CD14-positive monocyte (primary cell): ENCODE data around the gene ANKRD40. TPM values are rescaled to one million over a fixed set of nuclear protein-coding genes. Genes with fewer than 3 reads are reported as not detected.

Experiments
- DNase-seq, 3 donors: peaks; one replicate each; pipeline ENCODE4 v3.0.0-alpha.2; 2011 to 2022
- H2AFZ ChIP-seq: 2 replicates; pipeline ENCODE4 v1.6.0; 2012; ENCODE audit warnings: mild to moderate bottlenecking, low read depth, low read length, inconsistent platforms; ENCODE audit not compliant: insufficient read depth, poor library complexity, severe bottlenecking
- H3K27ac ChIP-seq, 2 donors: 1 replicate in 1 of 2; 2 replicates in 1 of 2; pipeline ENCODE4 v1.5.1; 2012 to 2013; ENCODE audit warnings: low read length in 2 of 2, control low read depth in 1 of 2, inconsistent platforms in 1 of 2, low read depth in 1 of 2, mild to moderate bottlenecking in 1 of 2
- H3K27me3 ChIP-seq, 2 donors: one replicate each; pipeline versions ENCODE4 v1.6.0 to v1.6.1; 2011 to 2013; ENCODE audit warnings: low read length in 2 of 2; ENCODE audit not compliant: control insufficient read depth in 2 of 2, insufficient read depth in 2 of 2
- H3K36me3 ChIP-seq, 2 donors: replicated peaks in 1 of 2; 1 replicate in 1 of 2; 2 replicates in 1 of 2; pipeline versions ENCODE4 v1.5.1 to v1.6.1; 2012 to 2013; ENCODE audit warnings: low read length in 2 of 2, control low read depth in 1 of 2, inconsistent platforms in 1 of 2, mild to moderate bottlenecking in 1 of 2; ENCODE audit not compliant: insufficient read depth in 2 of 2, control insufficient read depth in 1 of 2
- H3K4me1 ChIP-seq, 2 donors: 1 replicate in 1 of 2; 2 replicates in 1 of 2; pipeline versions ENCODE4 v1.5.1 to v1.6.1; 2012 to 2013; ENCODE audit warnings: low read length in 2 of 2, control low read depth in 1 of 2, inconsistent platforms in 1 of 2, mild to moderate bottlenecking in 1 of 2, moderate library complexity in 1 of 2; ENCODE audit not compliant: insufficient read depth in 2 of 2, control insufficient read depth in 1 of 2
- H3K4me2 ChIP-seq: replicated peaks from 2 replicates; pipeline ENCODE3; 2012; ENCODE audit warnings: low read length, moderate library complexity, mild to moderate bottlenecking; ENCODE audit not compliant: poor library complexity, severe bottlenecking; ENCODE audit errors: extremely low read depth
- H3K4me3 ChIP-seq, 3 experiments: fragments of 200-600 bp in 1 of 3; sonication (generic) in 1 of 3; replicated peaks in 1 of 3; 1 replicate in 2 of 3; 2 replicates in 1 of 3; pipeline ENCODE4 v1.5.1; 2011 to 2013; ENCODE audit warnings: low read length in 3 of 3, mild to moderate bottlenecking in 3 of 3, control low read depth in 2 of 3, low read depth in 2 of 3, inconsistent platforms in 1 of 3, moderate library complexity in 1 of 3
- H3K79me2 ChIP-seq: 2 replicates; pipeline ENCODE4 v1.6.0; 2012; ENCODE audit warnings: mild to moderate bottlenecking, control low read depth, inconsistent platforms, low read length, moderate library complexity; ENCODE audit not compliant: insufficient read depth
- H3K9ac ChIP-seq: 2 replicates; pipeline ENCODE4 v1.6.0; 2017; ENCODE audit warnings: low read length, mild to moderate bottlenecking; ENCODE audit not compliant: insufficient read depth, poor library complexity, severe bottlenecking
- H3K9me3 ChIP-seq, 2 donors: replicated peaks in 1 of 2; 1 replicate in 1 of 2; 2 replicates in 1 of 2; pipeline versions ENCODE4 v1.5.1 to v1.6.1; 2012 to 2013; ENCODE audit warnings: low read length in 2 of 2, control low read depth in 1 of 2; ENCODE audit not compliant: control insufficient read depth in 1 of 2, insufficient read depth in 1 of 2
- H4K20me1 ChIP-seq: 2 replicates; pipeline ENCODE4 v1.6.0; 2012; ENCODE audit warnings: mild to moderate bottlenecking, low read length, control low read depth, moderate library complexity; ENCODE audit not compliant: insufficient read depth
- H3K27ac Mint-ChIP-seq, 7 donors: one replicate each; pipeline ENCODE4 v1.8.0; 2020; ENCODE audit warnings: mild to moderate bottlenecking in 7 of 7, mixed read lengths in 7 of 7, moderate library complexity in 6 of 7, inconsistent platforms in 2 of 7
- H3K27me3 Mint-ChIP-seq, 3 donors: one replicate each; pipeline ENCODE4 v1.8.0; 2021 to 2022; ENCODE audit warnings: low read depth in 3 of 3, mild to moderate bottlenecking in 3 of 3, mixed read lengths in 3 of 3, moderate library complexity in 3 of 3, inconsistent platforms in 1 of 3
- H3K36me3 Mint-ChIP-seq, 2 donors: one replicate each; pipeline ENCODE4 v1.8.0; 2020; ENCODE audit warnings: mixed read lengths in 2 of 2, inconsistent platforms in 1 of 2, mild to moderate bottlenecking in 1 of 2
- H3K4me1 Mint-ChIP-seq: one replicate; pipeline ENCODE4 v1.8.0; 2020; ENCODE audit warnings: mild to moderate bottlenecking, mixed read lengths
- H3K4me3 Mint-ChIP-seq, 2 donors: one replicate each; pipeline ENCODE4 v1.8.0; 2020; ENCODE audit warnings: mild to moderate bottlenecking in 2 of 2, mixed read lengths in 2 of 2, moderate library complexity in 1 of 2
- H3K9me3 Mint-ChIP-seq, 7 donors: one replicate each; pipeline ENCODE4 v1.8.0; 2020 to 2022; ENCODE audit warnings: mixed read lengths in 7 of 7, mild to moderate bottlenecking in 6 of 7, moderate library complexity in 6 of 7, inconsistent platforms in 2 of 7
- CTCF ChIP-seq: fragments of 200-600 bp; IDR thresholded peaks from one replicate; pipeline ENCODE4 v1.8.0; 2022; ENCODE audit warnings: antibody characterized with exemption, mild to moderate bottlenecking
- WGBS: methylation state at CpG from one replicate; pipeline ENCODE4 v1.1.5; 2013; ENCODE audit warnings: missing lambda C conversion rate; ENCODE audit not compliant: insufficient coverage; 5-methylcytosine and 5-hydroxymethylcytosine counted together
- intact Hi-C, 2 donors: fragments of 100-400 bp; cut with micrococcal nuclease; formaldehyde crosslinking; loops; one replicate each; pipeline versions ENCODE4 v1.15.0 to v1.15.1; 2023
- polyA plus RNA-seq, 3 donors: library from polyadenylated mRNA; depleted of rRNA in 1 of 3; unstranded in 2 of 3; stranded (reverse) in 1 of 3; fragments of 300-500 nt in 2 of 3; fragments of >200 nt in 1 of 3; fragmentation: Illumina TruSeq in 2 of 3; gene quantifications; 1 replicate in 2 of 3; 2 replicates in 1 of 3; pipeline ENCODE4 v1.2.3, GENCODE V29; 2012 to 2021

ANKRD40 gene
- polyA plus RNA-seq, 3 donors = 3.4 to 21.8 (median 3.4) TPM

GRCh38 chr17:50722746-50723145, 15.0 kb upstream of the ANKRD40 start:
- no peak for DNase-seq
- H2AFZ ChIP-seq = no peak overlapping the region
- Mint-ChIP-seq H3K36me3 (peaks cover 3 to 8% of the 10 kb centered on the region in 2 donors), H3K27ac (peak overlapping the region in 2 of 7 donors; percentile 9 to 12), H3K27me3 (no peaks in the 10 kb centered on the region), H3K4me3 (no peak overlapping the region), H3K9me3 (no peaks in the 10 kb centered on the region), H3K4me1 (peaks cover 47% of the 10 kb centered on the region)
- H3K27me3 ChIP-seq = no peaks in the 10 kb centered on the region
- intact Hi-C loops = no loop called here
- H3K4me2 ChIP-seq = no peak overlapping the region
- H4K20me1 ChIP-seq = peaks cover 77% of the 10 kb centered on the region
- no peak overlapping the region for H3K4me3 ChIP-seq
- H3K9ac ChIP-seq = no peak overlapping the region
- peaks cover 90% of the 10 kb centered on the region for H3K79me2 ChIP-seq
- H3K9me3 ChIP-seq = no peaks in the 10 kb centered on the region
- peak overlapping the region in 1 of 2 donors; percentile 44 for H3K27ac ChIP-seq
- peaks cover 28 to 43% of the 10 kb centered on the region in 2 donors for H3K4me1 ChIP-seq
- peaks cover 2 to 10% of the 10 kb centered on the region in 2 donors for H3K36me3 ChIP-seq
- no CpG with 5 or more reads among the region's 3 CpGs for WGBS
- no peak for TF ChIP-seq CTCF

GRCh38 chr17:50721194-50722010, 13.7 kb upstream of the ANKRD40 start:
- Histone ChIP-seq H3K36me3 (peaks cover 2 to 10% of the 10 kb centered on the region in 2 donors), H3K27ac (peak overlapping the region in 1 of 2 donors; percentile 97), H2AFZ (no peak overlapping the region), H3K79me2 (peaks cover 77% of the 10 kb centered on the region), H3K4me2 (peak overlapping the region; percentile 76), H3K4me3 (peak overlapping the region; percentile 68 to 91 (median 90)), H3K27me3 (no peaks in the 10 kb centered on the region), H3K9me3 (no peaks in the 10 kb centered on the region), H4K20me1 (peaks cover 64% of the 10 kb centered on the region), H3K9ac (peak overlapping the region; percentile 35), H3K4me1 (peaks cover 37 to 56% of the 10 kb centered on the region in 2 donors)
- intact Hi-C loops = loop anchor here in 1 of 2 donors (2.0 kb wide), 1 partner anchor 15 kb away; the partner anchor contains the start of gene ANKRD40
- peak overlapping the region; percentile 96 to 97 for H3K4me3 Mint-ChIP-seq
- DNase-seq = peak in 1 of 3 donors; percentile 15
- H3K27me3 Mint-ChIP-seq = no peaks in the 10 kb centered on the region
- no peak for TF ChIP-seq CTCF
- H3K4me1 Mint-ChIP-seq = peaks cover 52% of the 10 kb centered on the region
- no CpG with 5 or more reads among the region's 7 CpGs for WGBS
- H3K27ac Mint-ChIP-seq = peak overlapping the region; percentile 69 to 99 (median 83)
- no peaks in the 10 kb centered on the region for H3K9me3 Mint-ChIP-seq
- H3K36me3 Mint-ChIP-seq = peaks cover 3% of the 10 kb centered on the region in 2 donors
